GM23338 (cell line): ENCODE results near the gene ANAPC7.

Experiments used
- CTCF ChIP-seq, 2 experiments: fragments of 200-600 bp in 1 of 2; sonication (generic) in 1 of 2; conservative IDR thresholded peaks; 2 replicates each; pipeline versions ENCODE4 v1.5.1 to v1.6.1; 2016 to 2017; ENCODE audit warnings: antibody characterized with exemption in 2 of 2, low read depth in 2 of 2, mild to moderate bottlenecking in 2 of 2, moderate library complexity in 1 of 2
- EZH2 ChIP-seq: fragments of 200-600 bp; sonication (generic); IDR thresholded peaks from one replicate; pipeline ENCODE4 v1.8.0; 2017; ENCODE audit warnings: antibody characterized with exemption, mild to moderate bottlenecking, low read depth; ENCODE audit not compliant: unreplicated experiment

GRCh38 chr12:110379197-110379596 is 24.3 kb downstream of the ANAPC7 start:
- TF ChIP-seq CTCF (conservative IDR thresholded peaks at IDR 0.05; ENCODE audit: low read depth in 2 of 2) = no peak
- no peak for TF ChIP-seq EZH2
